BLaER1 treated with 17β-estradiol and CSF1 and Interleukin-3, amounts not matched to agents 10 nM and 100 nM (cell line): ENCODE data around the gene LAD1.

Experiments
- H3K27ac ChIP-seq, 11 experiments: shearing (Covaris generic); formaldehyde crosslinking; 2 replicates each; pipeline ENCODE4 v1.8.1; 2022
- H3K27me3 ChIP-seq, 11 experiments: shearing (Covaris generic); formaldehyde crosslinking; 2 replicates each; pipeline ENCODE4 v1.8.1; 2022
- H3K36me3 ChIP-seq, 11 experiments: shearing (Covaris generic); formaldehyde crosslinking; 2 replicates each; pipeline ENCODE4 v1.8.1; 2022
- H3K4me1 ChIP-seq, 10 experiments: shearing (Covaris generic); formaldehyde crosslinking; 2 replicates each; pipeline ENCODE4 v1.8.1; 2022
- H3K4me2 ChIP-seq, 11 experiments: shearing (Covaris generic); formaldehyde crosslinking; 2 replicates each; pipeline ENCODE4 v1.8.1; 2022
- H3K4me3 ChIP-seq, 10 experiments: shearing (Covaris generic); formaldehyde crosslinking; 2 replicates each; pipeline ENCODE4 v1.8.1; 2022
- H3K9ac ChIP-seq, 11 experiments: shearing (Covaris generic); formaldehyde crosslinking; 2 replicates each; pipeline ENCODE4 v1.8.1; 2022
- H3K9me3 ChIP-seq, 11 experiments: shearing (Covaris generic); formaldehyde crosslinking; replicated peaks in 1 of 11; 2 replicates each; pipeline ENCODE4 v1.8.1; 2022
- H4K20me1 ChIP-seq, 11 experiments: shearing (Covaris generic); formaldehyde crosslinking; 2 replicates each; pipeline ENCODE4 v1.8.1; 2022
- Cebpa-rat ChIP-seq, 11 experiments: shearing (Covaris generic); IDR thresholded peaks; 2 replicates each; pipeline ENCODE4 v1.8.1; 2022

LAD1 gene

DNA sequence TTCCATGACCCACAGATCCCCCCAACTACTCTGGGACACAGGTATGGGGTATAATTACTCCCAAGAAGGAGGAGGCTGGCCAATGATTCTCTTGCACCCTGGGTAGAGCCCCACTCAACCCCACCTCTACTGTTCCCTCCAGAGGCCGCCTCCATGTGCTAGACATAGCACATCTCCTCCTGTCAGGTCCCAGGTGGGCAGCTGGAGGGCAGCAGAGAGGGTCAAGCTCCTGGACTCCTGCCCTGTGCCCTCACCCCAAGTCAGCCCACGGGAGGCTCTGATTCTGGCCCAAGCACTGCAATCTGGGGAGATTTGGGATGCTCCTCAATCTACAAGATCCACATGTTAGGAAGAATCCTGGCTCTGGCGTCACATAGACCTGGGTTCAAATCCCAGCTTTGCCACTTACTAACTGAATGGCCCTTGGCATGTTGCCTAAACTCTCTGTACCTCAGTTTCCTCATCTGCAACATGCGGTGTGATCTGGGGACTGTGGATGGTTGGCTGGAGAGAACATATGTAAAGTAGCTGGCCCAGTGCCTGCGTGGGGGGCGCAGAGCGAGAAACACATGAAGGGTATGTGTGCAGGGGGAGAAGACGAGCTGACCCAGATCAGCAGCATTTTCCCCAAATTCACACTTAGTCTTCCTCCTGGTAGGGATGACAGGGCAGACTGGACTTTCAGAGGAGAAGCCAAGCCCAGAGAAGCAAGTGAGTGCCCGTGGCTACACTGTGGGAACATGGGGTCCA lies 44.8 kb downstream of the LAD1 start:
- Histone ChIP-seq H3K4me2 (no peak overlapping the region), H3K4me1 (peaks cover 0 to 14% (median 6%) of the 10 kb centered on the region in 10 experiments; a peak in 9 of 20 replicates), H3K9me3 (no peaks in the 10 kb centered on the region), H4K20me1 (no peaks in the 10 kb centered on the region), H3K4me3 (no peak overlapping the region), H3K9ac (no peak overlapping the region), H3K27me3 (no peaks in the 10 kb centered on the region), H3K27ac (no peak overlapping the region), H3K36me3 (no peaks in the 10 kb centered on the region)
- TF ChIP-seq Cebpa-rat (IDR thresholded peaks at IDR 0.05), result no peak

DNA sequence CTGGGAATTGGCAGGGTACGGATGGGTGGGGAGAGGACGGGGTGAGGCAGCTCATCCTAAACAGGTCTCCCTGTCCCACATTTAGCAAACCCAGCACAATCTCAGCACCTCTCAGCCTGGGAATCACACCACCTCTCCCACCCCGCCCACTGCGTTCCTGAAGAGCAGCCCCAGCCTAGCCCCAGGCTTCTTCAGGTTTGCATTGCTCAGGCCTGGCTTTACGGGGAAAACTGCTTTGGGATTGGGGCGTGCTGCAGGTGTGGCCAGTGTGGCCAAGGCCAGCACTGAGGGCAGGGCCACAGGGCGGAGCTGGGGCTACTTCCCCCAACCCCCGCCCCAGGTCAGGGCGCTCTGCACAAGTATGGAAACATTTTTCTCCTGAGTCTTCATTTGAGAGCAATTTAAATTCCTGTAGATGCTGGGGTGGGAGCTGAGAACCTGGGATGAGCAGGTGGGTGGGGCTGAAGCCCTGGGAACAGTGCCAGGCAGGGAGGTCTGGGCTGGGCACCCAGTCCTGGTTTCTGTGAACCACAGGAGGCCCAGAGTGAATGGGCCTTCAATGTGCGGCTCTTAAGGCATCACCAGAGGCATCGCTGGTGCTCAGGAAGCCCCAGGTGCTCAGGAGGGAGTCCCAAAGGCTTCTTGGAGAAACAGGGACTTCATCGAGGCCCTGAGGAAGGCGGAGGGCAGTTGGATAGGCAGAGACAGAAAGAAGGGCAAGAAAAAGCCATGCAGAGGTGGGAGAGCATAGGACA lies 45.8 kb downstream of the LAD1 start:
- TF ChIP-seq Cebpa-rat (IDR thresholded peaks at IDR 0.05), result no peak
- H3K4me1 ChIP-seq, result peaks cover 0 to 6% (median 0%) of the 10 kb centered on the region in 10 experiments; a peak in 5 of 20 replicates
- no peaks in the 10 kb centered on the region for H3K36me3 ChIP-seq
- no peaks in the 10 kb centered on the region for H3K9me3 ChIP-seq
- H3K4me2 ChIP-seq, result no peak overlapping the region
- no peak overlapping the region for H3K27ac ChIP-seq
- no peaks in the 10 kb centered on the region for H4K20me1 ChIP-seq
- no peak overlapping the region for H3K4me3 ChIP-seq
- no peak overlapping the region for H3K9ac ChIP-seq
- no peaks in the 10 kb centered on the region for H3K27me3 ChIP-seq

DNA sequence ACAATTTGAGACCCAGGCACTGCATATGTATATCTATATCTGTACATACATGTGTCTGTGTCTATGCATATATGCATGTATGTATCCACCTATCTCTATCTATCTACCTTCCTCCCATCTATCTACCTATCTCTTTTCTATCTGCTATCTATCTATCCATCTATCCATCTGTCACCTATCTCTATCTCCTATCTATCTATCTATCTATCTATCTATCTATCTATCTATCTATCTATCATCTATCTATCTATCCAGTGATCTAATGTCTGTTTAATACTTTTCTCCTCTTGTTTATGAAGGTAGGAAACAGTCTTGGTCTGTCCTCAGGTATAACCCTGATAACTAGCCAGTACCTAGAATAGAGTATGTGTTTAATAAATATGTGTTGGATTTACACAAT lies 47.5 kb downstream of the LAD1 start:
- Histone ChIP-seq H3K36me3 (no peaks in the 10 kb centered on the region), H3K9me3 (no peaks in the 10 kb centered on the region), H3K4me1 (0 out of 20 replicates have a peak, but pooled peaks cover 0 to 5% (median 0%) of the 10 kb centered on the region in 10 experiments), H3K27ac (no peak overlapping the region), H3K4me2 (no peak overlapping the region), H3K4me3 (no peak overlapping the region), H3K27me3 (no peaks in the 10 kb centered on the region), H3K9ac (no peak overlapping the region), H4K20me1 (no peaks in the 10 kb centered on the region)
- no peak for TF ChIP-seq Cebpa-rat (IDR thresholded peaks at IDR 0.05)

DNA sequence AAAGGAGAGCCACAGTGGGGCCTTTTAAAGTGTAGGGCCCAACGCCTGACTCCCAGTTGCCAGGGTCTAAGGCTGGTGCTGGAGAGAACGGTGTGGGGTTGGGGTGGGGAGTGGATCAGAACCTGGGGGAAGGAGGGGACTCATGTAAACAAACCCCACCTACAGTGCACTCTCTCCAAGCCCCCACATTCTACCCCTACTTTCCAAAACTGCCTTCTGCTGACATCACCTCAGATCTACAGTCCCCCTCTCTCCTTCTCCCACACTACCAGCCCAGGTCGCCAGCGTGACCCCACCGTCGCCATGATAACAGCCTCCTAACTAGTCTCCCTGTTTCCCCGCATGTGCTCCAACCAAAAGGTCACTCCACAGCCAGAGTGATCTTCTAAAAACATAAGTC lies 48.2 kb downstream of the LAD1 start:
- Histone ChIP-seq H3K27me3 (no peaks in the 10 kb centered on the region), H3K4me3 (no peak overlapping the region), H3K4me1 (0 out of 20 replicates have a peak, but pooled peaks cover 0 to 8% (median 0%) of the 10 kb centered on the region in 10 experiments), H3K36me3 (no peaks in the 10 kb centered on the region), H3K9ac (no peak overlapping the region), H3K27ac (no peak overlapping the region), H3K4me2 (no peak overlapping the region), H3K9me3 (no peaks in the 10 kb centered on the region), H4K20me1 (no peaks in the 10 kb centered on the region)
- TF ChIP-seq Cebpa-rat (IDR thresholded peaks at IDR 0.05), result no peak

DNA sequence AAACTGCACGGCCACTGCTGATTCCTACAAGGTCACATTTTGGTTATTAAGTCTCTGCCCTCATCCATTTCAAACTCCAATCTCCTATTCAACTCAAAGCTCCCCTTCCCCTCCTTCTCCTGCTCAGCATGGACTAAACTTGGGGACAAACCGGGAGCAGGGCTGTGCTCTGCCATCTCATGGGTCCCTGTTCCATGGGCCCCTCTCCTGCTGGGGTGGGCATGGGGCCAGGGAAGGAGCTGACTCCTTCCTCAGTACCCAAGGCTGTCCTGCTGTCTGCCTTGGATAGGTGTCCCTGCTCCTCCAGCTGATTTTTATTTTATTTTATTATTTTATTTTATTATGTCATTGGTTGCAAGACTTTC lies 48.8 kb downstream of the LAD1 start:
- Histone ChIP-seq H3K9me3 (no peaks in the 10 kb centered on the region), H3K4me3 (no peak overlapping the region), H3K27me3 (no peaks in the 10 kb centered on the region), H3K36me3 (no peaks in the 10 kb centered on the region), H3K4me1 (0 out of 20 replicates have a peak, but pooled peaks cover 0 to 8% (median 0%) of the 10 kb centered on the region in 10 experiments), H3K4me2 (no peak overlapping the region), H3K9ac (no peak overlapping the region), H3K27ac (no peak overlapping the region), H4K20me1 (no peaks in the 10 kb centered on the region)
- no peak for TF ChIP-seq Cebpa-rat (IDR thresholded peaks at IDR 0.05)

DNA sequence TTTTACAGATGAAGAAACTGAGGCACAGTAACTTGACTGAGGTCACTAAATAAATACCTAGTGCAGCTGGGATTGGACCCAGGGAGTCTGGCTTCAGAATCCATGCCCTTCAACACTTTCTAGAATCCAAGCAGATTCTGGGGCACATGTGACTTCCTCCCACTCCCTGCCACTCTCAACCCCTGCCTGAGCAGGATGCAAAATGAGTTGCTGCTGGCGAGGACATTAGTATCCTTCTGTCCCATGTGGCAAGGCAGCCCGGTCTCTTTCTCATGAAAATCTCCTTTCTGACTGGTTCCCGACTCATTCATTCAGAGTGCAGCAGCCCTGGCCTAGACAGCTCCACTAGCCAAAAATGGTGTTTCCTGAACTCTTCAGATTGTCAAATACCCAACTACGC lies 50.0 kb downstream of the LAD1 start:
- Histone ChIP-seq H3K27ac (no peak overlapping the region), H3K9me3 (no peaks in the 10 kb centered on the region), H3K4me3 (no peak overlapping the region), H3K4me2 (no peak overlapping the region), H3K4me1 (0 out of 20 replicates have a peak, but pooled peaks cover 0 to 13% (median 0%) of the 10 kb centered on the region in 10 experiments), H3K27me3 (no peaks in the 10 kb centered on the region), H3K9ac (no peak overlapping the region), H4K20me1 (no peaks in the 10 kb centered on the region), H3K36me3 (no peaks in the 10 kb centered on the region)
- no peak for TF ChIP-seq Cebpa-rat (IDR thresholded peaks at IDR 0.05)

DNA sequence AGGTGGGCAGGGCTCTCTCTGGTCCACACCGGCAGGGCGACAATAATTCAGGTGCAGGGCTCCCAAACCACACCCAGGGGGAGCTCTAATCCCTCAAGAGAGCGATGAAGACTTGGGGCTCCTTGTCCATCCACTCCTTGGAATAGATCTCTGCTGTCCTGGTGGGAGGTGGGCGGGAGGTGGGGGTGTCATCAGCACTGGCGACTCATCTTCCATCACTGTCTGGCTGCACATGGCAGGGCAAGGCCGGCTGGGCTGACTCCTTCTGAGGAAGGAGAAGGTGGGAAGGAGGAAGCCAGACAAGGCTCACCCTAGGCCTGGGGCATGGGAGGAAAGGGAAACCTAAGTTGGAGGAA lies 50.9 kb downstream of the LAD1 start:
- H3K4me2 ChIP-seq, result no peak overlapping the region
- no peaks in the 10 kb centered on the region for H4K20me1 ChIP-seq
- no peak for TF ChIP-seq Cebpa-rat (IDR thresholded peaks at IDR 0.05)
- H3K4me1 ChIP-seq, result 0 out of 20 replicates have a peak, but pooled peaks cover 0 to 13% (median 0%) of the 10 kb centered on the region in 10 experiments
- H3K27me3 ChIP-seq, result no peaks in the 10 kb centered on the region
- H3K9me3 ChIP-seq, result no peaks in the 10 kb centered on the region
- H3K36me3 ChIP-seq, result no peaks in the 10 kb centered on the region
- H3K4me3 ChIP-seq, result no peak overlapping the region
- H3K9ac ChIP-seq, result no peak overlapping the region
- no peak overlapping the region for H3K27ac ChIP-seq

DNA sequence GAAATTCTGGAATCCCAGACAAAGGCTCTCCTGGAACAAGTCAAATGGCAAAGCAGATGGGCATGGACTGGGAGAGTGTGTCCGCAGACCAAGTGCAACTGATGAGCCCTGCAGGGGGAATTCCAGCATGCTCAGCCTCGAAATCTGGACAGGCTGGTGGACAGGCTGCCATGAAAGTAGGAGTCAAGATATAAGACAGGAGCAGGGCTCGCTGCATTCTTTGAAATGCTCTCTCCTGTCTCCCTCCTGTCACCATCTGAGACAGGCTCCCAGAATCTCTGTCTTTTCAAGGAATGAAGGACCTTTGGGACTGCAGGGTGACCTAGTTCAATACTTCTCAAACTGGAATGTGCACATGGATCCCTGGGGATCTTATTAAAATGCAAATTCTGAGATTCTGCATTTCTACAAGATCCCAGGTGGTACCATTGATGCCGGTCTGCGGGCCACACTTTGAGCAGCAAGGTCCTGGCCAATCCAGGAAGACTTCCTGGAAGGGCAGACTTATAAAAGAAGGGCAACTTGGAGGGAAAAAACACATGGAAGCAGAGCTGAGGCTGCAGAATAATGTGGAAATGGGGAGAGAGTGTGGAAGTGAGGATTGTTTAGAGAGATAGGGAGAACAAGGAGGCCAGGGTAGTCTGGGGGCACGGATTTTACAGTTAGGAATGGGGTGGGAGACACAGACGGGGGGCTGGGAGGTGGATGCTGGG lies 51.5 kb downstream of the LAD1 start:
- Histone ChIP-seq H4K20me1 (no peaks in the 10 kb centered on the region), H3K4me1 (0 out of 20 replicates have a peak, but pooled peaks cover 0 to 13% (median 0%) of the 10 kb centered on the region in 10 experiments), H3K27me3 (no peaks in the 10 kb centered on the region), H3K9ac (no peak overlapping the region), H3K27ac (no peak overlapping the region), H3K9me3 (no peaks in the 10 kb centered on the region), H3K36me3 (no peaks in the 10 kb centered on the region), H3K4me3 (no peak overlapping the region), H3K4me2 (no peak overlapping the region)
- no peak for TF ChIP-seq Cebpa-rat (IDR thresholded peaks at IDR 0.05)

DNA sequence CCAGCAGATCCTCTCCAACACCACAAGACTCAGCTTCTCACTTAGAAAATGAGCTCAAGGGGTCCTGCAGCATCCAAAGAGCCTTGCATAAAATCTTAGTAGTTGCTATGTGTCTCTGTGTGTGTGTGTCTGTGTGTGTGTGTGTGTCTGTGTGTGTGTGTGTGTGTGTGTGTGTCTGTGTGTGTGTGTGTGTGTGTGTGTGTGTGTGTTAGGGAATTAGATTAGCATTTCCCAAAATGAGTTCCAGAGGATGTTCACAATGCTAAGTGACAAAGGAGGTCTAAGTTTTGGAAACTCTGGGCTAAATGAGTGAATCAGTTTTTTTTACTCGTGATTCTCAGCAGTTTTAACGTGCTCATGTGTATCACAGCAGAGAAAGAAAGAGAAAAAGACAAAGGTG lies 52.1 kb downstream of the LAD1 start:
- no peak for TF ChIP-seq Cebpa-rat (IDR thresholded peaks at IDR 0.05)
- Histone ChIP-seq H4K20me1 (no peaks in the 10 kb centered on the region), H3K27me3 (no peaks in the 10 kb centered on the region), H3K4me3 (no peak overlapping the region), H3K9me3 (peaks cover 0 to 4% (median 0%) of the 10 kb centered on the region in 11 experiments; a peak in 1 of 22 replicates), H3K36me3 (no peaks in the 10 kb centered on the region), H3K4me1 (0 out of 20 replicates have a peak, but pooled peaks cover 0 to 13% (median 0%) of the 10 kb centered on the region in 10 experiments), H3K9ac (no peak overlapping the region), H3K27ac (no peak overlapping the region), H3K4me2 (no peak overlapping the region)
